ENCODE measurements around the gene FNBP1.
"Not testable (repeated sequence)": the region's sequence is repeated elsewhere in the genome, so short reads cannot be mapped to it uniquely, and the experiment has no call there.

Gene FNBP1

GRCh38 chr9:129989362-129989708, 53.7 kb downstream of the FNBP1 start:
- H3K27ac ChIP-seq (replicated peaks) = no peak overlapping the region

GRCh38 chr9:129988607-129989361, 54.2 kb downstream of the FNBP1 start:
- no peaks in the 10 kb centered on the region for H3K27me3 ChIP-seq (ENCODE audit: insufficient read depth, poor library complexity, severe bottlenecking)
- DNase-seq (ENCODE audit: low read depth in 1 of 2, low spot score in 1 of 2) = no peak
- no peak overlapping the region for H3K27ac ChIP-seq (replicated peaks)
- TF ChIP-seq SPI1 (IDR thresholded peaks at IDR 0.05; ENCODE audit: borderline replicate concordance, low read depth) (no peak), GABPA (IDR thresholded peaks at IDR 0.05; ENCODE audit: low read depth) (no peak), CTCF (IDR thresholded peaks at IDR 0.05; ENCODE audit: insufficient read depth, low read length) (no peak), POLR2AphosphoS5 (IDR thresholded peaks at IDR 0.05; ENCODE audit: low read depth) (no peak)
- TF ChIP-seq, protein P1, sequence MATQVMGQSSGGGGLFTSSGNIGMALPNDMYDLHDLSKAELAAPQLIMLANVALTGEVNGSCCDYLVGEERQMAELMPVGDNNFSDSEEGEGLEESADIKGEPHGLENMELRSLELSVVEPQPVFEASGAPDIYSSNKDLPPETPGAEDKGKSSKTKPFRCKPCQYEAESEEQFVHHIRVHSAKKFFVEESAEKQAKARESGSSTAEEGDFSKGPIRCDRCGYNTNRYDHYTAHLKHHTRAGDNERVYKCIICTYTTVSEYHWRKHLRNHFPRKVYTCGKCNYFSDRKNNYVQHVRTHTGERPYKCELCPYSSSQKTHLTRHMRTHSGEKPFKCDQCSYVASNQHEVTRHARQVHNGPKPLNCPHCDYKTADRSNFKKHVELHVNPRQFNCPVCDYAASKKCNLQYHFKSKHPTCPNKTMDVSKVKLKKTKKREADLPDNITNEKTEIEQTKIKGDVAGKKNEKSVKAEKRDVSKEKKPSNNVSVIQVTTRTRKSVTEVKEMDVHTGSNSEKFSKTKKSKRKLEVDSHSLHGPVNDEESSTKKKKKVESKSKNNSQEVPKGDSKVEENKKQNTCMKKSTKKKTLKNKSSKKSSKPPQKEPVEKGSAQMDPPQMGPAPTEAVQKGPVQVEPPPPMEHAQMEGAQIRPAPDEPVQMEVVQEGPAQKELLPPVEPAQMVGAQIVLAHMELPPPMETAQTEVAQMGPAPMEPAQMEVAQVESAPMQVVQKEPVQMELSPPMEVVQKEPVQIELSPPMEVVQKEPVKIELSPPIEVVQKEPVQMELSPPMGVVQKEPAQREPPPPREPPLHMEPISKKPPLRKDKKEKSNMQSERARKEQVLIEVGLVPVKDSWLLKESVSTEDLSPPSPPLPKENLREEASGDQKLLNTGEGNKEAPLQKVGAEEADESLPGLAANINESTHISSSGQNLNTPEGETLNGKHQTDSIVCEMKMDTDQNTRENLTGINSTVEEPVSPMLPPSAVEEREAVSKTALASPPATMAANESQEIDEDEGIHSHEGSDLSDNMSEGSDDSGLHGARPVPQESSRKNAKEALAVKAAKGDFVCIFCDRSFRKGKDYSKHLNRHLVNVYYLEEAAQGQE (IDR thresholded peaks at IDR 0.05; ENCODE audit: insufficient replicate concordance, low read depth) = no peak
- H3K4me3 ChIP-seq (replicated peaks; ENCODE audit: insufficient read depth, low read length) = no peak overlapping the region

More at GRCh38 chr9:129989362-129989708, 53.7 kb downstream of the FNBP1 start:
- no peak for TF ChIP-seq SPI1 (IDR thresholded peaks at IDR 0.05; ENCODE audit: borderline replicate concordance, low read depth)
- no peak for TF ChIP-seq GABPA (IDR thresholded peaks at IDR 0.05; ENCODE audit: low read depth)
- Histone ChIP-seq H3K4me3 (replicated peaks; ENCODE audit: insufficient read depth, low read length) (no peak overlapping the region), H3K27me3 (ENCODE audit: insufficient read depth, poor library complexity, severe bottlenecking) (no peaks in the 10 kb centered on the region)
- no peak for DNase-seq (ENCODE audit: low read depth in 1 of 2, low spot score in 1 of 2)

- Histone ChIP-seq H3K27me3 (ENCODE audit: insufficient read depth, poor library complexity, severe bottlenecking) (no peaks in the 10 kb centered on the region), H3K27ac (replicated peaks) (no peak overlapping the region), H3K4me3 (replicated peaks; ENCODE audit: insufficient read depth, low read length) (no peak overlapping the region)
- no peak for DNase-seq (ENCODE audit: low read depth in 1 of 2, low spot score in 1 of 2)
- TF ChIP-seq POLR2AphosphoS5 (IDR thresholded peaks at IDR 0.05; ENCODE audit: low read depth) (no peak), CTCF (IDR thresholded peaks at IDR 0.05; ENCODE audit: insufficient read depth, low read length) (no peak), GABPA (IDR thresholded peaks at IDR 0.05; ENCODE audit: low read depth) (no peak), SPI1 (IDR thresholded peaks at IDR 0.05; ENCODE audit: borderline replicate concordance, low read depth) (no peak)
- TF ChIP-seq, protein P1 (IDR thresholded peaks at IDR 0.05; ENCODE audit: insufficient replicate concordance, low read depth) = no peak
Observed at GRCh38 chr9:129987941-129988340, 55.0 kb downstream of the FNBP1 start.

- TF ChIP-seq CTCF (IDR thresholded peaks at IDR 0.05; ENCODE audit: insufficient read depth, low read length) = no peak
- TF ChIP-seq, protein P1 (IDR thresholded peaks at IDR 0.05; ENCODE audit: insufficient replicate concordance, low read depth) = no peak
- TF ChIP-seq POLR2AphosphoS5 (IDR thresholded peaks at IDR 0.05; ENCODE audit: low read depth) = no peak
- no peak for TF ChIP-seq SPI1 (IDR thresholded peaks at IDR 0.05; ENCODE audit: borderline replicate concordance, low read depth)
- no peak for TF ChIP-seq GABPA (IDR thresholded peaks at IDR 0.05; ENCODE audit: low read depth)
- H3K27me3 ChIP-seq (ENCODE audit: insufficient read depth, poor library complexity, severe bottlenecking) = no peaks in the 10 kb centered on the region
- no peak overlapping the region for H3K4me3 ChIP-seq (replicated peaks; ENCODE audit: insufficient read depth, low read length)
- DNase-seq (ENCODE audit: low read depth in 1 of 2, low spot score in 1 of 2) = no peak
- H3K27ac ChIP-seq (replicated peaks) = no peak overlapping the region
Observed at GRCh38 chr9:129987047-129987446, 55.9 kb downstream of the FNBP1 start.

- H3K27ac ChIP-seq (replicated peaks); H3K27me3 ChIP-seq (ENCODE audit: insufficient read depth, poor library complexity, severe bottlenecking); DNase-seq (ENCODE audit: low read depth in 1 of 2, low spot score in 1 of 2); H3K4me3 ChIP-seq (replicated peaks; ENCODE audit: insufficient read depth, low read length): not testable (repeated sequence)
Observed at GRCh38 chr9:129984589-129984988, 58.4 kb downstream of the FNBP1 start.
